ENCODE results near the gene TNIK. TPM values are rescaled to one million over a fixed set of nuclear protein-coding genes. Genes with fewer than 3 reads are reported as not detected.

The TNIK gene
- total RNA-seq, 1 donor from 2014 or later, result 42.2 TPM

- DNase-seq (ENCODE audit: low spot score), result no peak
- intact Hi-C loops (cut with DNase I), result no loop called here
Observed at GRCh38 chr3:171283183-171283847, 176.9 kb downstream of the TNIK start.

DNA sequence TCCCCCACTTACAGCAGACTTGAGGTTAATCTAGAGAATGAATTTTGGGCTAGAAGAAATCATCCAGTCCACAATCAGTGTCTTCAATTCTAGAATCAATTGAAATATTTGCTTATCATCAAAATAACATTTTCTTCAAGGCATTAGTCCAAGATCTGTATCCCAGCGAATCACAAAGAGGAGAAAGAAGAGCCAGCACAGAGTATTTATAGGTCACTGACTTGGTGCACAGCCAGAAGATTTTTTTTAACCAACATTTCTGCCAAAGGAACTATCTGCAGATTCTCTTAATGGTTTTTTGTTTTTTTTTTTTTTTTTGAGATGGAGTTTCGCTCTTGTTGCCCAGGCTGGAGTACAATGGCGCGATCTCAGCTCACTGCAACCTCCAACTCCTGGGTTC lies 178.2 kb downstream of the TNIK start:
- DNase-seq (ENCODE audit: low spot score), result no peak
- intact Hi-C loops (cut with DNase I), result no loop called here

DNA sequence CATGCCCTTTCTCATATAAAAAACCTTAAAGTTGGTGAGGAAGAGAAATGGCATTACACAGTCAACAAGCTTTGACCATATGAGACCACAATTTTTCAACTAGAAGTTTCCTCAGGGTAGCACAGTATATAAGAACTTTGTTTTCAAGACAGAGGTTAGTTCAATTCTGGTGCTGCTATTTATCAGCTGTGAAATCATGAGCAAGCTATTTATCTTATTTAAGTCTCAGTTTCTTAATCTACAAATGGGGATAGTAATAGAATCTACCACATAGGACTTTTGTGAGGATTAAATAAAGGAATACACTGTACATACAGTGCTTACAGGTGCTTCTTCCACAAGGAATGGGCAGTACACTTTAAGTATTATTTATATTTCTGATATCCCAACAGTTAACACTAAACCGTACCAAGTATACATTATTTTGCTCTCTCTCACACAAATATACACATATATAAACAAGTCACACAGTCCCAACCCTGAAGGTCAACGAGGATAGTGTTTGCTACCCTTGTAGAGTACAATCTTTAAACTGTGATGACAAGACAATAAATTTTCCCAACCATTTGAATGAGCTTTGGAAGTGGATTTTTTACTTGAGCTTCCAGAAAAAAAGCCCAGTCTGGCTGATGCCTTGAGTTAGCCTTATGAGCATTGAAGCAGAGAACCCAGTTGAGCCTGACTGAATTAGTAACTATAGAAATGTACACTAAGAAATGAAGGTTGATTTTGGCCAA lies 178.8 kb downstream of the TNIK start:
- DNase-seq (ENCODE audit: low spot score), result no peak
- intact Hi-C loops (cut with DNase I), result no loop called here

DNA sequence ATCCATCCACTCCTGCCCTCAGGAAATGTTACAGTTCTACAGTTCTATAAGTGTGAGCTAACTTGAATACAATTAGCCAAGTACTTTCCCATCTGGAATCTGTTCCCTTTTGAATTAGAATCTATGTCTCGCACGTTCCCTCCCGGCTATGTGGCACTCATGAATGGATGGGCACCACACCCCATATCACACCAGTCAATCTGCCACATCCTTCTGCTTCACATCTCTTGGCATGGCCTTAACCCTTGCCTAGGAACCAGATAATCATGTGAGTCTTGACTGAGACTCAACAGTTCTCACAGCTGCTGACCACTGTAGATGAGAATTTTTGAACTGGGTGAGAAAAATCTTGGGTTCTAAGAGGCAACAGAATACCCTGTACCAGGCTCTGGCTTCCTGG lies 180.2 kb downstream of the TNIK start:
- intact Hi-C loops (cut with DNase I), result no loop called here
- DNase-seq (ENCODE audit: low spot score), result no peak

GRCh38 chr3:171278299-171278590 lies 182.0 kb downstream of the TNIK start:
- DNase-seq (ENCODE audit: low spot score), result no peak
- intact Hi-C loops (cut with DNase I), result no loop called here

- no peak for DNase-seq (ENCODE audit: low spot score)
- intact Hi-C loops (cut with DNase I), result no loop called here
Observed at GRCh38 chr3:171277456-171278298, 182.5 kb downstream of the TNIK start.

- intact Hi-C loops (cut with DNase I), result no loop called here
- DNase-seq (ENCODE audit: low spot score), result no peak
Observed at GRCh38 chr3:171276923-171277322, 183.3 kb downstream of the TNIK start.

GRCh38 chr3:171274222-171274621 lies 186.0 kb downstream of the TNIK start:
- intact Hi-C loops (cut with DNase I), result no loop called here
- no peak for DNase-seq (ENCODE audit: low spot score)

GRCh38 chr3:171270541-171270940 lies 189.7 kb downstream of the TNIK start:
- DNase-seq (ENCODE audit: low spot score), result no peak
- intact Hi-C loops (cut with DNase I), result no loop called here

DNA sequence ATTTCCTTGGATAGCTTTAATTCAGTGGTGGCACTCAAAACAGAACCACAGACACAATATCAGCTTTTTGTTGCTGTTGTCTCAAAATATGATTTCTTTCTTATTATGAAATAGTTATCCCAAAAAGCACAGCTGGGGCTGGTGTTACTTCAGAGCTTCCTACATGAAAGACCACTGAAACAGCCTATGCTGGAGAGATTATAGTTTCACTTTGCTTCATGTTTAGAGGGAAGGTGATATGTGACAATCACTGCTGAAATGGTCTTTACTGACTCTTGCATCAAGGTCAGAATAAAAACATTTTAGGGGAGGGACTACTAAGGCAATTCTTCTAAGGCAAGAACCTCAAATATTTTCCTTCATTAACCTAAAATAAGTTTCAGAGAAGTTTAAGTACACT lies 190.7 kb downstream of the TNIK start:
- DNase-seq (ENCODE audit: low spot score), result no peak
- intact Hi-C loops (cut with DNase I), result no loop called here

GRCh38 chr3:171268677-171269076 lies 191.5 kb downstream of the TNIK start:
- intact Hi-C loops (cut with DNase I), result no loop called here
- DNase-seq (ENCODE audit: low spot score), result no peak

GRCh38 chr3:171267104-171267503 lies 193.1 kb downstream of the TNIK start:
- intact Hi-C loops (cut with DNase I), result no loop called here
- DNase-seq (ENCODE audit: low spot score), result no peak

DNA sequence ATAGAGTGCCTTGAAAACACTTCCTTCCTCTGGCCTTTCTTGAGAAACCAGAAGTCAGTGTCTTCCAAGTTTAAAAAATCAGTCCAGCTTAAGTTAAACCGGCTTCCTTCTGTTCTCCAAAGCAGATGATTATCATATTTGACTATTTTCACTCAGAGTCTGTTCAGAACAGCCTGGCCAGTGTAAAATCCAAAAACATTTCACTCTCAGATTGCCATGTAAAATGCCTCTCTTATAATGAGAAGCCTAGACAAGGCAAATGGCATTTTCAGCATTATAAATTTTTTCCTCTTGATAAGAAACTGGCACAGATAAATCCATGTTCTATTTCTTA lies 193.5 kb downstream of the TNIK start:
- intact Hi-C loops (cut with DNase I), result no loop called here

DNA sequence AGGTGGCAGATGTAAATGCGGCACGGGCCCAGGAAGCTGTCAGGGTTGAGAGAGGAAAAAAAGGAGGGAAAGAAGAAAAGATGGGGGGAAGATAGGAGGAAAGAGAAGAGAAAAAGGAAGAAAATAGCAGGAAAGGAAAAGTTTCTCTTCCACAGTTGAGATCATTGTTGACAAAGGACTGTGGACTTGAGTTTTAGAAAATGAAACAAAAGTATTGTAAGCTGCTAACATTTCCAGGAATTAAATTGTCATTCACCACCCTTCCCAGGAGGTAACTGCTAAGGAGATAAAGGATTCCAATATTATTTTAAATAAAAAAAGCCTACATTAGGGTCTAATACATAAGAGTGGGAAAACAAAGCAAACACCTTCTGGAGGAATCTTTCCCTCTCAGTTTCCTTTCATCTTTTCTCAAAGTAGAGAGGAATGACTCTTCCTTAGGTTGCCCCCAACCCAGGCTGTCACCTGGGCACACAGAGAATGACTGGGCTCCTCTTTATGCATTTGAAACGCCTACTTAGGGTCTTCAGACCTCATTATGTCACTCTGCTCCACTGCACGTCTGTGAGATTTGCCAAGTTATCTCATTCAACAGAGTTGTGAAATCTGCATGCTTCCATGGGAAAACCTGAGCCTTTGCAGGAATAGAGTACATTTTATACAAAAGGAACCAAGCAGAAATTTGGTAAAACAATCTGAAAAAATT lies 194.0 kb downstream of the TNIK start:
- intact Hi-C loops (cut with DNase I), result no loop called here
- DNase-seq (ENCODE audit: low spot score), result no peak

More for the DNA sequence above, 193.5 kb downstream of the TNIK start:
- DNase-seq (ENCODE audit: low spot score), result no peak

DNA sequence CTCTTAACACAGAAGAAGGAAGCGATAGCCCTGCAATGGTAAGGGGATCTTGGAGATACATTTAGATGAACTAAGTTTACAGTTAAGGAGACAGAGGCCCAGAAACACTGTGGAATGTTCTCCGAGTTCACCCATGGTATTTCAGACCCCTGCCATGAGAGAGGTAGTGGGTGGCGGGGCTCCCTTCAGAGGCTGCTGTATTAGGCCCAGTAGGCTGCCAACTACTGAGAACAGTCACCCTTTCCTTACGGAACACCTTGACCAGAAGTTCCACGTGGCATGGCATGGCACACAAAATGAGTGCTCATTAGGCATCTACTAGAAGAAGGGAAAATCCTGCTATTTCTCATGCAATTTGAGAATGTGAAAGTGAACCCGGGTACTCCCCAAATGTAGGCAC lies 195.4 kb downstream of the TNIK start:
- DNase-seq (ENCODE audit: low spot score), result no peak
- intact Hi-C loops (cut with DNase I), result no loop called here

- no peak for DNase-seq (ENCODE audit: low spot score)
- intact Hi-C loops (cut with DNase I), result no loop called here
Observed at GRCh38 chr3:171262431-171262830, 197.8 kb downstream of the TNIK start.

DNA sequence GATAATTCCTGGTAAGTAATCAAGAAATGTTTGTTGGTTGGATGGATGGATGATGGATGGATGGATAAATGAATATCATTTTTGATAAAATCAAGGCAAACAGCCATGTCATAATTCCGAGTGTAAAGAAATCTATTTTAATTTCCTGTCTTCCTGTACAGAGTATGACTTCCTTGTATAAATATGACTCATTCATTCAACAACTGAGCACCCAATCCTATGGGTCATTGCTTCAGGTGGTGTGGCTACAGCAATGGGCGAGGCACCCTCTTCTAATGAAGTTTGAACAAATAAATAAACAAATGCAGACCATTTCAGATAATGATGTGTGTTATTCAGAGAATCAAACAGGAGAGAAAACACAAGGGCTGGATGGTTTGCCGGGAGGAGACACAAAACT lies 198.7 kb downstream of the TNIK start:
- intact Hi-C loops (cut with DNase I), result no loop called here
- DNase-seq (ENCODE audit: low spot score), result no peak

DNA sequence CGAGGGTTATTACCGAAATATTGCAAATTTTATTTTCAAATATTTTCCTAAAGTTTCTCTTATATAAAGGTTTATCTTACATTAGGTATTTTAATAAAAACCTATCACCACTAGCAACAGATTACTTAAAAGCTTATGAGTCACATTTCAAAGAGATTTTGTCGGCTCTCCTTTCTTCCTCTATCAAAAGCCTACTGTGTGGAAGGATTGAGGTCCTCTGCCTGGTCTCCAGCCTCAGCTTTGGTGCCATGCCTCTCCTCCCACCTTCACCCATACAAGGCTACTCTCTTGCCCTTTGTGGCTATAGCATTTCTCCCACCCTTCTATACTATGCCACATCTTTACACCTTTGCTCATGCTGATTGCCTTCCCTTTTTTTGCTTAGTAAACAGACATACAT lies 199.3 kb downstream of the TNIK start:
- intact Hi-C loops (cut with DNase I), result no loop called here
- no peak for DNase-seq (ENCODE audit: low spot score)

- intact Hi-C loops (cut with DNase I), result no loop called here
- DNase-seq (ENCODE audit: low spot score), result no peak
Observed at GRCh38 chr3:171260466-171260865, 199.7 kb downstream of the TNIK start.

DNA sequence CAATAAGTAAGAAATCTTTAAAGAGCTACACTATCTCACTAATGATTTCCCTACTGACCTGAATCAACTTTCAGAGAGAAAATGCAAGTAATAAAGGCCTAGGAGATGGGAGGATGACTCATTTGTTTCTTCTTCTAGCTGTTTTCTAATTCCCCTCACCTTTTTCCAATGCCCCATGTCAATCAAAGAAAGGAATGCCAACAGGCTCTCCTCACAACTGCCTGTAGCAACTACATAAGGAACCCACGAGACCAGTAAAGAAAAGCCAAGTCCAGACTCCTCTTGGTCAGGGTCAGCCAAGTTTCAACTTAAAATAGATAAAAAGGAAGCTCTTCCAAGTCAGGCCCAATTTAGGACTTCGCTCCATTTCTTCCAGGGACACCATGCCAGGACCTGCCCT lies 201.9 kb downstream of the TNIK start:
- intact Hi-C loops (cut with DNase I), result no loop called here
- no peak for DNase-seq (ENCODE audit: low spot score)
